PC-3 (cell line): ENCODE measurements around the gene C1orf116.

Source experiments
- CTCF ChIP-seq: fragments of 300-600 bp; sonication (generic); conservative IDR thresholded peaks from 2 replicates; pipeline ENCODE4 v1.5.1; 2017; ENCODE audit warnings: antibody characterized with exemption, low read depth, mild to moderate bottlenecking, low read length
- EZH2phosphoT487 ChIP-seq: fragments of 300-600 bp; sonication (generic); IDR thresholded peaks from 2 replicates; pipeline ENCODE4 v1.6.1; 2018; ENCODE audit warnings: mild to moderate bottlenecking, antibody characterized with exemption, low read length, borderline replicate concordance

GRCh38 chr1:207050480-207051190 is 18.1 kb upstream of the C1orf116 start:
- TF ChIP-seq EZH2phosphoT487 (no peak), CTCF (no peak)
